Amniotic epithelial cell (primary cell): ENCODE measurements around the gene PPP1R14C.
A peak's percentile ranks its signal among the peaks of the same experiment; 100 is the strongest.

ENCODE experiments used
- DNase-seq: peaks from one replicate; pipeline ENCODE4 v3.0.0-alpha.2; 2010; ENCODE audit warnings: low read depth

Gene PPP1R14C

DNA sequence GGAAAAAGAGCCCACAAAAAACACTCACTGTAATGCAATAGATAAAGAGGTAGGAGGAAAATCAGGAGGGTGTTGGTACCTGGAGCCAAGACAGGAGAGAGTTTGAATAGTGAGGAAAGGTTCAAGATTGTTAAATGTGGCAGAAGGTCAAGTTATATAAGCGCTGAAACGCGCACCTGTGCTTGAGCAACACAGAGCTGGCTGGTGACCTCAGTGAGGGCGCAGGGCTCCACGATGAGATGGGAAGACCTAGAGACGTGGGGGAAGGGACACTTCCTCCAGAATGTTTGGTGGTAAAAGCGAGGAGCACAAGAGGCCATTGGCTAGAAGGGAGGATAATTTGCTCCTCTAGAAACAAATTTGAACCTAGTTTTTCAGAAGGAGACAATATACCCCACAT, 4.2 kb upstream of the PPP1R14C start:
- DNase-seq: no peak

GRCh38 chr6:150139533-150139932, 3.3 kb upstream of the PPP1R14C start:
- no peak for DNase-seq

DNA sequence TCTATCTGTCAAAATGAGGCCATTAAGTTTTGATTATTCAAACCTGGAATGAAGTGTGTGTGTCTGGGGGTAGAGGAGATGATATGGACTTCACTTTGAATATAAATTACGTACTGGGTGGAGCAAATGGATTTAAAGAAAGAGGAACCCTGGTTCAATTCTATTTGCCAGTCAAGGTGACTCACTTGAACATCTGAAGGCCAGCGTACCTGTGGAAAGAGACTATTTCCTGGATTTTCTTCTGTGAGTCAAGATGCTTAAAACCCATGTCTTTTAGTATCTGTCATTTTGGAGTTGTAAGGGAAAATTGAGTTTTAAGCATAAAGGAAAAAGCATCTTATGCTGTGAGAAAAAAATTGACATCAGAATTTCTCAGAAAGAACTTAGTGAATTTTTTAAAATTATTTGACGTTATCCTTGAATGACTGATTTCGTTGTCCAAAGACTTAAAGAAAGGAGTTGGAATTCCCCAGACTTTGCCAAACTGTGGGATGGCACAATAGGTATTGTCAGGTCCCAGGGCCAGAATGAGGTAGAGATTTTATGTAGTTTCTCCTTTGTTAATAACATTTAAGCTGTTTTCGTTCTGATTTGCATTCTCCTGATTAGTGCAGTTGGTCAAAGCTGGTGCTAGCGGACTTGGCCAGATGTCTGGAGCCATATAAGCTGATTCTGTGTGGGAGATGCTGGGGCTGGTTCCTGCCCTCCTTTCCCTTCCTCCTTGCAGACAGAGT, 2.4 kb upstream of the PPP1R14C start:
- DNase-seq: no peak

- DNase-seq: peak; percentile 39
Observed at GRCh38 chr6:150142097-150142669, 661 bp upstream of the PPP1R14C start.

GRCh38 chr6:150143516-150144293, 861 bp downstream of the PPP1R14C start:
- no peak for DNase-seq

DNA sequence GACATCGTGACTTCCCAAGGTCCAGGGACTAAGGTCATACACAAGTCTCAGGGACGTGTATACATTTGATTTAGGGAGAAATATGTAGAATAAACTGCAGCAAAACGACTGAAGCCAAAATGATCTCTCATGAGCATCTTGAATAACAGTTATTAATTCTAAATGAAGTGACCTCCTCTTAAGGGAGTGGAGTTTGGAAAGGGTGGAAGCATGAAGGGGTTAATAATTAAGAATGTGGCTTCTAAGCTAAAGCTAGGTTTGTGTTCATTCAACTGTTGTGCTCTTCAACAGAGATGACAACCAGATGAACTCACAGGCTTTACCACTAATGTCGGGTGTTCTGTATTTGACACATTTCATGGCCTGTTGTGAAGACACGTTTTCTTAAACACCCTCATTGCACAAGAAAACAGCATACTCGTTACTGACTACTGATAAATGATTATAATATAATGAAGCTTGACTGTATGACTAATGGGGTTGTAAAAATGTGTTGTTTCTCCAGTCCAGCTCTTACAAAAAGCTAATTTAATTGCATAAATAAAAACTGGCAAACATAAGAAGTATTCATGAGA, 1.5 kb downstream of the PPP1R14C start:
- no peak for DNase-seq

- DNase-seq: no peak
Observed at GRCh38 chr6:150145427-150145826, 2.6 kb downstream of the PPP1R14C start.

- DNase-seq: no peak
Observed at GRCh38 chr6:150145830-150146229, 3.0 kb downstream of the PPP1R14C start.

DNA sequence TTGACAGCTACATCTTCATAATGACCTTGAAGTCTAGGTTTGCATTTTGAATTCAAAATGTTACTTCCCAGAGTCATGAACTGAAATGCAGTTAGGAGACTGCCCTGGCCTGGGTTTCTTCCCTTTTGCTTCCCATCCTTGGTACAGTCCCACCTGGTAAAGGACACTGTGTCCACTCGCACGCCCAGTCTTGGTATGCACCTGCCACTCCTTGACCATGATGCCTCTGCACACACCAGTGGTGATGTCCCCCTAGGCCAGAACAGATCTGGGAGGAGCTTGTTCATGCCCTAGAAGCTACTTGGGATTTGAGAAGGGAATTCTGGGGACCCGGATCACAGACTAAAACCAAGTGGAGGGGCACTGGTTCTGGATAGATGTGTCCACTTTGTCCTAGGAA, 3.6 kb downstream of the PPP1R14C start:
- no peak for DNase-seq

- no peak for DNase-seq
Observed at GRCh38 chr6:150149146-150149545, 6.3 kb downstream of the PPP1R14C start.

GRCh38 chr6:150150458-150150820, 7.6 kb downstream of the PPP1R14C start:
- DNase-seq: no peak

GRCh38 chr6:150150821-150151646, 8.2 kb downstream of the PPP1R14C start:
- DNase-seq: no peak

DNA sequence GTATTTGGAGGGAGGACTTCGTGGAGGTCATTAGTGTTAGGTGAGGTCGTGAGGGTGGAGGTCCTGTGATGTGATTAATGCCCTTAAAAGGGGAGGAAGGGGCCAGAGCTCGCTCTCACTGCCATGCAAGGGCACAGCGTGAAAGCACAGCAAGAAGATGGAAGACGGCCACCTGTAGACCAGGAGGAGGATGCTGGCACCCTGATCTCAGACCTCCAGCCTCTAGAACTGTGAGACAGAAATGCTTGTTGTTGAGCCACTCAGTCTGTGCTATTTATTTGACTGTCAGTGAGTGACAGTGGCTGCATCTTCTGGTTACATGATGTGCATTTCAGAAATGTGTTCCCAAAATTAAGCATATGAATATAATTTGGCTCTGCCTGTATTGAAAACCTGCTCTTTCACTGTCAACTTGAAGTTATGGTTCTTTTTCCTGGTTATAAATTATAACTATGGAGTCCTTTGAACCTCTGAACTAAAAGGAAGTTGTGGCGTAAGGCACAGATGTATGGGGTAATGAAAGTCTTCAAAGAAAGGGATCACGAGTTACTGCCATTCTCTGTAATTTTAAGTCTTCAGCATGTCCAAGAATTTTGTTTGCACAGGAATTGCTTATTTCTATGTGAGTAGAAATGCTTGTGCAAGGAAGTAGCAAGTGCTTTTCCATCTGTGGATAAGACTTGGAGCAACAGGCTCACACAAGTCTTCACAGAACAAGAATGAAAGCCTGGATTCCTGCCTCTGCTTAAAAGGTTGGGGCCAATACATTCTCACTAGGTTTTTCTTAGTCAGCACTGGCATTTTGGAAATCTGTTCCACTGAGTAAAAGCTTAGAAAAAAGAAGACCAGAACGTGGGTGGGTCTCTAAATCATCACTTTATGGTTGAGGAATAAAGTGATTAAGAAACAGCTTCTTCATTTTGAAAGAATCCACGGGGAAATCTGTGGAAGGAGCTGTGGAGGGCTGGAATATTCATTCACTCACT, 10.3 kb downstream of the PPP1R14C start:
- no peak for DNase-seq

GRCh38 chr6:150153905-150154492, 11.2 kb downstream of the PPP1R14C start:
- no peak for DNase-seq

- no peak for DNase-seq
Observed at GRCh38 chr6:150156460-150156859, 13.6 kb downstream of the PPP1R14C start.

- DNase-seq: no peak
Observed at GRCh38 chr6:150157081-150157480, 14.2 kb downstream of the PPP1R14C start.

DNA sequence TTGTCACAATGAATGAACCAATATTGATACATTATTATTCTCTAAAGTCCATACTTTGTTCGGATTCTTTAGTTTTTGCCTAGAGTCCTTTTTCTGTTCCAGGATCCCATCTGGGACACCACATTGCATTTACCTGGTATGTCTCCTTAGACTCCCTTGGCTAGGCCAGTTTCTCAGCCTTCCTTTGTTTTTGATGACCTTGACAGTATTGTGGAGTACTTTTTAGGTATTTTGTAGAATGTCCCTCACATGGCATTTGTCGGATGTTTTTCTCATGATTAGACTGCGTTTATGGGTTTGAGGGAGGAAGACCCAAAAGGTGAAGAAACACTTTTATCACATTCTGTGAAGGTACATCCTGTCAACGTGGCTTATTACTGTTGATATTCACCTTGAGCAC, 16.9 kb downstream of the PPP1R14C start:
- DNase-seq: no peak

DNA sequence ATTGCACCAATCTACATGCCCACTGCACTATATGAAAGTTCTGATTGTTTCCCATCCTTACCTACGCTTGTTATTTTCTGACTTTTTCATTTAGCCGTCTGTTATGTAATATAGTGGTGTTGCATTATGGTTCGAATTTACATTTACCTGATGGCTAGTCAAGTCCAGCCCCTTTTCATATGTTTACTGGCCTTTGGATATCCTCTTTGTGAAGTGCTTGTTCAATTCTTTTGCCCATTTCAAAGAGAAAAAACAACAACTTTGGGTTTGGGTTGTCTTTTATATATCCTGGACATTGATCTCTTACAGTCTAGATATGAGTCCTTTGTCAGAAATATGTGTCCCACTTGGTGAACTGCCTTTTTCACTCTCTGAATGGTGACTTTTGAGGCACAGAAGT, 21.1 kb downstream of the PPP1R14C start:
- no peak for DNase-seq

DNA sequence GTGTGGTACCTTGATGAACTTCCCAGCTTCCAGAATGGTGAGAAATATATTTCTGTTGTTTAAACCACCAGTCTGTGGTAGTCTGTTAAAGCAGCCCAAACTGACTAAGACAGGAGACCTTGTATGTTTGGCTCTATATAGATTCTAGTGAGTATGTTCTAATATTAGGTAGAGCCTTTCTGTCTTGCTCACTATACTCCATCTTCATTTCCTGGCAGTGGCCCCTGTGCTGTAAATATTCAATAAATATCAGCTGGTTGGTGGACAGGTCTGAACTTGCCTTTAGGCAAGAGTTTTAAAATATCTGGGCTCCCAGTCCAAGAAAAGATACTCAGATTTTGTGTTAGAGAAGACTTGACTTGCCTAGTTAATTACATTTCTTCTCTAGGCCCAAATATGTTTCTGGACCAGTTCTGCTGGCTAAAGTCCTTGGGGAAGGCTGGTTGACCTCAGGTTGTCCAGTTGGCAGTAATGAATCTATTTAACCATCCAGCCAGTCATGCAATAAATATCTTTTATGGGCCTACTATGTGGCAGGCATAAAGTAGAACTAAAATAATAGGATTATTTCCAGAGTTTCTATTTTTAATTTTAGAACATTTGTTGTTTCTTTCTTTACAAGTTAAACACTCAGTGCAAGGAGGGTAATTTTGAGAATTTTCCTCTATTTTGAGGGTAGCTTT, 22.3 kb downstream of the PPP1R14C start:
- no peak for DNase-seq

DNA sequence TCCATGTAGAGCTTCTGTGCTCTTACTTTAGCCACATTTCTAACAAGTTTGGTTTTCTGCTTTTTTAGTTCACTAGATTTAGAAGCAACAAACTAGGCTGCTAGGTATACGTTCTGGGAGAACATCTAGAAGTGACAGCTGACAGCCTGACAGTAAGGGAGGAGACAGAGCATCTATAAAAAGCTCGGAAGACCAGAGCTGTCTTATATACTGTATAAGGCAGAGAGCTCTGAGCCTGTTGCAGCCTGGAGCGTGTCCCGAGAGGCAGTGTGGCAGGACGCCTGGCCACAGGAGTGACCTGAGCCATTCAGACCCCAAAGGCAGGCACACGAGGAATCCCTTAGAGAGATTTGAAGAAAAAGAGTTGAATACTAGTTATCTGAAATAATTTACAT, 24.6 kb downstream of the PPP1R14C start:
- DNase-seq: no peak
